GM12878 (cell line): Measurements from ENCODE around the gene JPH4. TPM values are rescaled to one million over a fixed set of nuclear protein-coding genes. Genes with fewer than 3 reads are reported as not detected.

Source experiments
- ASH2L ChIP-seq: fragments of 300-600, 200-600 bp; sonication (generic); IDR thresholded peaks from 2 replicates; pipeline ENCODE4 v1.6.1; 2017; ENCODE audit warnings: low read depth, mild to moderate bottlenecking, borderline replicate concordance
- BCL11A ChIP-seq: IDR thresholded peaks from 2 replicates; pipeline ENCODE4 v1.6.1; 2011; ENCODE audit warnings: low read depth, low read length
- CREB1 ChIP-seq: IDR thresholded peaks from 2 replicates; pipeline ENCODE4 v1.6.1; 2012; ENCODE audit warnings: low read depth, mild to moderate bottlenecking, inconsistent platforms
- CUX1 ChIP-seq: IDR thresholded peaks from 2 replicates; pipeline ENCODE4 v1.6.1; 2012; ENCODE audit warnings: improper control_type of control experiment, low read depth, low read length; ENCODE audit not compliant: insufficient replicate concordance
- FOXK2 ChIP-seq: fragments of 450-650 bp; IDR thresholded peaks from 2 replicates; pipeline ENCODE4 v1.6.1; 2017; ENCODE audit warnings: mild to moderate bottlenecking, moderate library complexity
- LARP7 ChIP-seq: fragments of 450-650 bp; IDR thresholded peaks from 2 replicates; pipeline ENCODE4 v1.6.1; 2017; ENCODE audit warnings: mild to moderate bottlenecking
- MTA3 ChIP-seq: IDR thresholded peaks from 2 replicates; pipeline ENCODE4 v1.6.1; 2012; ENCODE audit warnings: low read length, inconsistent platforms, borderline replicate concordance
- MXI1 ChIP-seq: fragments of 150-350 bp; IDR thresholded peaks from 2 replicates; pipeline ENCODE4 v1.6.1; 2011; ENCODE audit warnings: low read depth, mild to moderate bottlenecking, inconsistent platforms, low read length, improper control_type of control experiment
- NFXL1 ChIP-seq: fragments of 450-650 bp; IDR thresholded peaks from 2 replicates; pipeline ENCODE4 v1.6.1; 2017; ENCODE audit warnings: antibody characterized with exemption, mild to moderate bottlenecking, borderline replicate concordance
- NR2C1 ChIP-seq: fragments of 450-650 bp; IDR thresholded peaks from 2 replicates; pipeline ENCODE4 v1.6.1; 2017; ENCODE audit warnings: antibody characterized with exemption, mild to moderate bottlenecking, moderate library complexity
- NR2F1 ChIP-seq: fragments of 450-650 bp; conservative IDR thresholded peaks from 2 replicates; pipeline ENCODE4 v1.6.1; 2017; ENCODE audit warnings: mild to moderate bottlenecking
- PAX8 ChIP-seq: fragments of 450-650 bp; IDR thresholded peaks from 2 replicates; pipeline ENCODE4 v1.6.1; 2017; ENCODE audit warnings: mild to moderate bottlenecking, moderate library complexity
- RAD21 ChIP-seq: IDR thresholded peaks from 2 replicates; pipeline ENCODE4 v1.6.1; 2011; ENCODE audit warnings: mild to moderate bottlenecking, low read depth, low read length, moderate library complexity; ENCODE audit not compliant: insufficient read depth
- SIX5 ChIP-seq: IDR thresholded peaks from 2 replicates; pipeline ENCODE4 v1.6.1; 2011; ENCODE audit warnings: mild to moderate bottlenecking, low read depth, low read length, moderate library complexity; ENCODE audit not compliant: severe bottlenecking
- SMAD1 ChIP-seq: fragments of 450-650 bp; IDR thresholded peaks from 2 replicates; pipeline ENCODE4 v1.6.1; 2018; ENCODE audit warnings: mild to moderate bottlenecking, low read depth; ENCODE audit not compliant: partially characterized antibody
- SMAD5 ChIP-seq: IDR thresholded peaks from 2 replicates; pipeline ENCODE4 v1.6.1; 2016; ENCODE audit warnings: antibody characterized with exemption, low read depth
- SUZ12 ChIP-seq: fragments of 200-600 bp; sonication (generic); IDR thresholded peaks from one replicate; pipeline ENCODE4 v1.6.1; 2018; ENCODE audit warnings: antibody characterized with exemption, mild to moderate bottlenecking; ENCODE audit not compliant: unreplicated experiment
- TAF1 ChIP-seq: IDR thresholded peaks from 2 replicates; pipeline ENCODE4 v1.6.1; 2011; ENCODE audit warnings: mild to moderate bottlenecking, low read depth, low read length, borderline replicate concordance
- TBL1XR1 ChIP-seq: IDR thresholded peaks from 2 replicates; pipeline ENCODE4 v1.6.1; 2012; ENCODE audit warnings: low read depth, low read length, improper control_type of control experiment
- ZNF622 ChIP-seq: fragments of 450-650 bp; IDR thresholded peaks from 2 replicates; pipeline ENCODE4 v1.6.1; 2017; ENCODE audit warnings: mild to moderate bottlenecking, inconsistent platforms
- polyA plus RNA-seq, 11 experiments: library from polyadenylated mRNA; depleted of rRNA in 4 of 11; unstranded in 6 of 11; stranded (reverse) in 5 of 11; fragments of >200 nt; fragmentation: Nextera tagmentation in 4 of 11; fragmentation: Illumina TruSeq in 1 of 11; extraction: Ambion mirVana in 4 of 11; extraction: Trizol in 1 of 11; gene quantifications; 1 replicate in 1 of 11; 2 replicates in 10 of 11; pipeline versions ENCODE4 v1.2.1 to v1.2.3, GENCODE V29; 2011 to 2016; ENCODE audit warnings: inconsistent platforms in 2 of 11, missing spikeins in 2 of 11, low read depth in 1 of 11
- total RNA-seq, 4 experiments: library from RNA; depleted of rRNA in 3 of 4; stranded (reverse); fragments of >200 nt in 3 of 4; fragmentation: Illumina TruSeq in 1 of 4; extraction: Trizol in 1 of 4; gene quantifications; 2 replicates each; pipeline versions ENCODE4 v1.2.1 to v1.2.3, GENCODE V29; 2013 to 2021
- TF ChIP-seq, protein P1 (sequence below): IDR thresholded peaks from 2 replicates; pipeline ENCODE4 v1.6.1; 2012; ENCODE audit warnings: low read depth, low read length, improper control_type of control experiment
- TF ChIP-seq, protein P2 (sequence below): fragments of 450-650 bp; IDR thresholded peaks from 2 replicates; pipeline ENCODE4 v1.6.1; 2016; ENCODE audit warnings: mild to moderate bottlenecking
- TF ChIP-seq, protein P3 (sequence below): fragments of 450-650 bp; IDR thresholded peaks from 2 replicates; pipeline ENCODE4 v1.6.1; 2017; ENCODE audit warnings: borderline replicate concordance

JPH4 gene
- total and polyA plus RNA-seq, 10 of the 15 experiments (the other 5 are each of a cell fraction or from before 2014, with no cell fraction given), result 0.48 to 10.3 (median 3.8) TPM

DNA sequence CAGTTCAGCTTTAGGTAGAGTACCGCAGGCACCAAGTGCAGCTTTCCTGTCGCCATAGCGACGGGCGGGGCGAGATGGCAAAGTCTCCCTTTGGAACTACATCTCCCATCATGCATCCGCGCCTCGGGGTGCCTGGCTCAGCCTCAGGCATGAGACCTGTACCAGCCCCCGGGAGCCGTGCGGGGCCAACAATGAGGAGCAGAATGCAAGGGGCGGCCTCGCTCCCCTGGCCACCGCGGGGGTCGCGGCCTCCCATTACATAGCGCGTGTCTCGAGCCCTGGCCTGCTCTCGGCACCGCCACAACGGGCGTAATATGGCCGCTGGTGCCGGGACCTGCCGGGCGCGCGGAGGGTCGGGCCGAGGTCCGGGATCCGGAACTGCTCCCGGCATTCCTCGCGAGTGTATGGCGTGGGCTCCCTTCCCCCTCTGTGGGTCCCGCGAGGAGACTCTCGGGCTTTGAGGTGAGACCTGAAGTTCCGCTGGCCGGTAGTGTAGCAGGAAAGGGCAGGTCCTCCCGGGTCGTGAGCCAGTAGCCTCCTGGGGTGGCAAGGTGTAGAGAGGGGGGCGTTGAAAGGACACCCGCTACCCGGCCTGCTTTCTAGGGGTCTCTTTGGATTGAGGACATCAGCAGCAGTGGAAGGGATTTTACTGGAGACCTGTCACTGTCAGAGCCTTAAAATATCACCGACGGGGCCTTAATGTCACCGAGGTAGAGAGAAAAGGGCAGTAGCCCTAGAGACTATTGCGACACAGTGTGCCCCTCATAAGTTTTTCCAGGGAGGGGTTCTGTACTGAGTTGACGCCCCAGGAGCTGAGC is 22.5 kb downstream of the JPH4 start, which contains the start of gene THTPA (continued):
- 0 out of 2 replicates have a peak, but pooled peaks have one; percentile 49 for TF ChIP-seq SMAD5
- no peak for TF ChIP-seq SUZ12
- TF ChIP-seq PAX8, result no peak
- TF ChIP-seq MTA3, result 0 out of 2 replicates have a peak, but pooled peaks have one; percentile 48
- TF ChIP-seq, protein P1, sequence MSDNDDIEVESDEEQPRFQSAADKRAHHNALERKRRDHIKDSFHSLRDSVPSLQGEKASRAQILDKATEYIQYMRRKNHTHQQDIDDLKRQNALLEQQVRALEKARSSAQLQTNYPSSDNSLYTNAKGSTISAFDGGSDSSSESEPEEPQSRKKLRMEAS, result peak; percentile 72; the same call in 1 of the 2 replicates
- peak; percentile 71 for TF ChIP-seq NR2F1
- no peak for TF ChIP-seq ASH2L
- no peak for TF ChIP-seq RAD21
- no peak for TF ChIP-seq FOXK2
- TF ChIP-seq SIX5, result peak; percentile 74
- 0 out of 2 replicates have a peak, but pooled peaks have one; percentile 22 for TF ChIP-seq TBL1XR1
- peak; percentile 94 for TF ChIP-seq MXI1
- 0 out of 2 replicates have a peak, but pooled peaks have one; percentile 76 for TF ChIP-seq TAF1
- TF ChIP-seq SMAD1, result no peak
- TF ChIP-seq NR2C1, result peak; percentile 61
- TF ChIP-seq CUX1, result no peak
- peak; percentile 78; the same call in 1 of the 2 replicates for TF ChIP-seq CREB1
- TF ChIP-seq NFXL1, result no peak
- TF ChIP-seq BCL11A, result no peak
- TF ChIP-seq, protein P2, sequence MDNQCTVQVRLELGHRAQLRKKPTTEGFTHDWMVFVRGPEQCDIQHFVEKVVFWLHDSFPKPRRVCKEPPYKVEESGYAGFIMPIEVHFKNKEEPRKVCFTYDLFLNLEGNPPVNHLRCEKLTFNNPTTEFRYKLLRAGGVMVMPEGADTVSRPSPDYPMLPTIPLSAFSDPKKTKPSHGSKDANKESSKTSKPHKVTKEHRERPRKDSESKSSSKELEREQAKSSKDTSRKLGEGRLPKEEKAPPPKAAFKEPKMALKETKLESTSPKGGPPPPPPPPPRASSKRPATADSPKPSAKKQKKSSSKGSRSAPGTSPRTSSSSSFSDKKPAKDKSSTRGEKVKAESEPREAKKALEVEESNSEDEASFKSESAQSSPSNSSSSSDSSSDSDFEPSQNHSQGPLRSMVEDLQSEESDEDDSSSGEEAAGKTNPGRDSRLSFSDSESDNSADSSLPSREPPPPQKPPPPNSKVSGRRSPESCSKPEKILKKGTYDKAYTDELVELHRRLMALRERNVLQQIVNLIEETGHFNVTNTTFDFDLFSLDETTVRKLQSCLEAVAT, result no peak
- TF ChIP-seq ZNF622, result no peak
- TF ChIP-seq, protein P3, sequence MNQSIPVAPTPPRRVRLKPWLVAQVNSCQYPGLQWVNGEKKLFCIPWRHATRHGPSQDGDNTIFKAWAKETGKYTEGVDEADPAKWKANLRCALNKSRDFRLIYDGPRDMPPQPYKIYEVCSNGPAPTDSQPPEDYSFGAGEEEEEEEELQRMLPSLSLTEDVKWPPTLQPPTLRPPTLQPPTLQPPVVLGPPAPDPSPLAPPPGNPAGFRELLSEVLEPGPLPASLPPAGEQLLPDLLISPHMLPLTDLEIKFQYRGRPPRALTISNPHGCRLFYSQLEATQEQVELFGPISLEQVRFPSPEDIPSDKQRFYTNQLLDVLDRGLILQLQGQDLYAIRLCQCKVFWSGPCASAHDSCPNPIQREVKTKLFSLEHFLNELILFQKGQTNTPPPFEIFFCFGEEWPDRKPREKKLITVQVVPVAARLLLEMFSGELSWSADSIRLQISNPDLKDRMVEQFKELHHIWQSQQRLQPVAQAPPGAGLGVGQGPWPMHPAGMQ, result peak; percentile 18; the same call in 1 of the 2 replicates
- peak; percentile 93 for TF ChIP-seq LARP7
